ENCODE results near the gene MCM10.

DNA sequence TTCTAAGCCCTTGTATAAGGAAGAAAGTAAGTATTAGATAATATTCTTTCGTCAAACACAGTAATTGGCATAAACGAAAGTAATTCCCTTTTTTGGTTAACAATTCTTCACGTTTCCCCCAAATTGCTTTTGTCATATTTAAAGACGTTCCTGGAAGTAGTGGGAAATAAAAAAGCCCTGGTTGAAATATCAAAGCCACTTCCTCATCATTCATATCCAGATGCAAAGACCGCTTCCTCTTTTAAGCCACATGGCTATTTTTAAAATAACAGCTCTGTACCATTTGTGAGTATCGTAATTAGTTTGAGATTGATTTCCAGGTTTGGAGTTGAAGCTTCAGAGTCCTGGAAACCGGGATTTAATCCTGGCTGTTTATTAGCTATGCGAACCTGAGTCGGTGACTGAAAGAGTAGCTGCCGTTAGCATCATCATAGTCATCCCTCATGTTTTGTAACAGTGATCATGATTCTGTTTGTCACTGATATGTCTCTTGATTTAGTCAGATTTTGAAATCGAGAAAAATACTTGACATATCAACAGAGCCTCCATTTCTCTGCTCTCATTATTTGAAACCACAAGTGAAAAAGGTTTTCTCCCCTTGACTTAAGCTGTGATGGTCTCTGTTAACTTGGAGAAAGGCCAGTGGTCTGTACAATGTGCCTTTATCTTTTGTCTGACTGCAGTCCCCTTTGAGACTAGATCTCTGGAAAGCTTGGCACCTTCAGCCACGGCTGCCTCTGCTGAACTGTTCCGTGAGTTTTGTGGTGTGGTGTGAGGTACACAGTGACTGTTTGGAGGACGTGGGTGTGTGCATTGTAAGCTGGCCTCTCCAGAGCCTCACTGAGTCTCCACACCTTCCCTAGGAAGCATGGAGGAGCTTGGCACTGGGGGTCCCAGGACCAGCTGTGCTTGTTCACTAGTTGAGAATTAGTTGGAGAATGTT is 43.2 kb upstream of the MCM10 start:
- no peak for TF ChIP-seq EZH2 (IDR thresholded peaks at IDR 0.05; ENCODE audit: borderline replicate concordance, low read depth, low read length, severe bottlenecking)
- TF ChIP-seq, protein P1, sequence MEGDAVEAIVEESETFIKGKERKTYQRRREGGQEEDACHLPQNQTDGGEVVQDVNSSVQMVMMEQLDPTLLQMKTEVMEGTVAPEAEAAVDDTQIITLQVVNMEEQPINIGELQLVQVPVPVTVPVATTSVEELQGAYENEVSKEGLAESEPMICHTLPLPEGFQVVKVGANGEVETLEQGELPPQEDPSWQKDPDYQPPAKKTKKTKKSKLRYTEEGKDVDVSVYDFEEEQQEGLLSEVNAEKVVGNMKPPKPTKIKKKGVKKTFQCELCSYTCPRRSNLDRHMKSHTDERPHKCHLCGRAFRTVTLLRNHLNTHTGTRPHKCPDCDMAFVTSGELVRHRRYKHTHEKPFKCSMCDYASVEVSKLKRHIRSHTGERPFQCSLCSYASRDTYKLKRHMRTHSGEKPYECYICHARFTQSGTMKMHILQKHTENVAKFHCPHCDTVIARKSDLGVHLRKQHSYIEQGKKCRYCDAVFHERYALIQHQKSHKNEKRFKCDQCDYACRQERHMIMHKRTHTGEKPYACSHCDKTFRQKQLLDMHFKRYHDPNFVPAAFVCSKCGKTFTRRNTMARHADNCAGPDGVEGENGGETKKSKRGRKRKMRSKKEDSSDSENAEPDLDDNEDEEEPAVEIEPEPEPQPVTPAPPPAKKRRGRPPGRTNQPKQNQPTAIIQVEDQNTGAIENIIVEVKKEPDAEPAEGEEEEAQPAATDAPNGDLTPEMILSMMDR (IDR thresholded peaks at IDR 0.05; ENCODE audit: extremely low read depth in 1 of 2, insufficient read depth in 1 of 2, low read depth in 1 of 2, low read length in 2 of 2) = no peak
- TF ChIP-seq POLR2A (IDR thresholded peaks at IDR 0.05; ENCODE audit: low read depth, low read length) = no peak
- no peak for TF ChIP-seq POLR2AphosphoS5 (IDR thresholded peaks at IDR 0.05; ENCODE audit: insufficient read depth, low read depth, low read length)
- no peak for TF ChIP-seq MYC (IDR thresholded peaks at IDR 0.05; ENCODE audit: low read depth, low read length)
- no peak for TF ChIP-seq GATA2 (IDR thresholded peaks at IDR 0.05; ENCODE audit: insufficient read depth, insufficient read length, low read depth, low read length)
- TF ChIP-seq, protein P2, sequence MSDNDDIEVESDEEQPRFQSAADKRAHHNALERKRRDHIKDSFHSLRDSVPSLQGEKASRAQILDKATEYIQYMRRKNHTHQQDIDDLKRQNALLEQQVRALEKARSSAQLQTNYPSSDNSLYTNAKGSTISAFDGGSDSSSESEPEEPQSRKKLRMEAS (IDR thresholded peaks at IDR 0.05; ENCODE audit: insufficient read depth, insufficient read length) = no peak
- TF ChIP-seq FOS (IDR thresholded peaks at IDR 0.05; ENCODE audit: borderline replicate concordance, insufficient read depth, low read length) = no peak

Data from endothelial cell of umbilical vein (primary cell).